GM18909 (cell line): ENCODE data around the gene SEMA5B.
A peak's percentile ranks its signal among the peaks of the same experiment; 100 is the strongest.

Experiments used
- ATAC-seq: cut with Tn5 transposase; IDR thresholded peaks from one replicate; pipeline ENCODE4 v1.9.1; 2021; ENCODE audit warnings: mild to moderate bottlenecking; ENCODE audit not compliant: unreplicated experiment, poor library complexity

SEMA5B gene

DNA sequence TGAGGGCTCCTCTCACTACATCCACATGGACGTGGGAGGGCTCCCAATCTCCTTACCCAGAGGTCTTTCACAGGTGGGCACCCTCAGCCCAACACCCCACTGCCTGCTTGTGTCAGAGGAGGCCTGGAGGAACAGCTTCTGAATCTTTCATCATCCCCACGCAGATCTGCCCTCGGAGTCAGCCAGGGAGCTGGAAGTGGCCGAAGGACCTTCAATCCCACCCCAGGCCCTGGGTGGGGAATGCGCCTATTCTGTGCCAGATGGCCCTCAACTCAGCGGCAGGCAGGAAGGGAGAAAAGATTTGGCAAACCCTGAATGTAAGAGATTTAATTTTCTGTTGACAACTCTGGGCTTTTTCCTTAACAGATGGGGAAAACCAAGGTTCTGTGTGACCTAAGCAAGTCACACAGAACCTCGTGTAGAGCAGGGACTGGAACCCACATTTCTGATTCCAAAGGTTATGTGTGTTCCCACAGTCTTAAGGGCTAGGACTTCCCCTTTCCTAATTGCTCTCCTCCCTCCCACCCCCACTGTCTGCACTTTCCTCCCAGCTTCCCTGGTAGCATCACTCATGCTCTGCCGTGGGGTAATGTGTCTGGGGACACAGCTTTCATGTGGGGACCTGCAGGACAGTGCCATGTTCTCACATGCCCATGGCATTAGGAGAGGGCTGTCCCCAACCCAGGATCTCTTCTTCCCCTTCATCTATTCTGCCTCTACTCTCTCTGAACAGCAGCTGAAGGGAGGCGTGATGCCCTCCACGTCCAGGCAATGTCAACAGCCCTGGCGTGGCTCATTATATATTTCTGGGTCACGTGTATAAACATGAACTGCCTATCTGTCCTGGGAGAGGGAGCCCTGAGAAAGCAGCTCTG lies 98.1 kb downstream of the SEMA5B start:
- ATAC-seq = no peak

- ATAC-seq = no peak
Observed at GRCh38 chr3:122928396-122929187, 99.0 kb downstream of the SEMA5B start.

- no peak for ATAC-seq
Observed at GRCh38 chr3:122927726-122928125, 99.8 kb downstream of the SEMA5B start.

DNA sequence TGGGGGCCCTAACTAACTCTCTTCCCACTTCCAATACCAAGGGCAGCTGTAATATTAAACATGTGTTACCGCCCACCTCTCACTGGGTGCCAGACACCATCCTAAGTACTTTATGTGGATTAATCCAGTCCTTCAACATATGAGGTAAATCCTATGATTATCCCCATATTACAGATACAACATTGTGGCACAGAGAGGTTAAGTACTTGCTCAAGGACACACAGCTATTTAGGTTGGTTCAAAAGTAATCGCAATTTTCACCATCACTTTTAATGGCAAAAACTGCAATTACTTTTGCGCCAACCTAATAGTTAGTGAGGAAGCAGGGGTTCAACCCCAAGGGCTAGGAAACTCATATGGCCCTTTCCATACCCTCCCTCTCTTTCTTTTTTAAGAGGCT lies 100.8 kb downstream of the SEMA5B start:
- no peak for ATAC-seq

DNA sequence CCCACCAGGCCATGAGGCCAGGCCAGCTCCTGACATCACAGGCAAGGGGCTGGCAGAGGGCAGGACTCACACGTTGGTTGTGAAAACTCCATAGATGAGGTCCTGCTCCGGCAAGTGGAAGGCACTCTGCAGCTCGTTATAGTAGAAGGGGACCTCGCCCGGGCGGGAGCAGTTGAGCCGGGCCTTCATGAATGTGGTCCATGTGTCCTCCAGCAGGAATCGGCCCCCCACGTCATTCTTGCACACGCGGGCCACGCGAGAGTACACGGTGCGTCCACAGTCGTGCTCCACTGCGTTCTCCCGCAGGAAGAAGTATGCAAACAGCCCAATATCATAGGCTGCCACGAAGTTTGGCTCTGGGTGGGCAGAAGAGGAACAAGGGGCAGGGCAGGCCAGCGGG lies 101.2 kb downstream of the SEMA5B start:
- no peak for ATAC-seq

GRCh38 chr3:122925756-122926155 lies 101.8 kb downstream of the SEMA5B start:
- ATAC-seq = no peak

GRCh38 chr3:122924056-122924455 lies 103.5 kb downstream of the SEMA5B start:
- ATAC-seq = no peak

GRCh38 chr3:122923611-122924010 lies 104.0 kb downstream of the SEMA5B start:
- no peak for ATAC-seq

GRCh38 chr3:122921791-122922651 lies 105.5 kb downstream of the SEMA5B start:
- ATAC-seq = peak; percentile 60

DNA sequence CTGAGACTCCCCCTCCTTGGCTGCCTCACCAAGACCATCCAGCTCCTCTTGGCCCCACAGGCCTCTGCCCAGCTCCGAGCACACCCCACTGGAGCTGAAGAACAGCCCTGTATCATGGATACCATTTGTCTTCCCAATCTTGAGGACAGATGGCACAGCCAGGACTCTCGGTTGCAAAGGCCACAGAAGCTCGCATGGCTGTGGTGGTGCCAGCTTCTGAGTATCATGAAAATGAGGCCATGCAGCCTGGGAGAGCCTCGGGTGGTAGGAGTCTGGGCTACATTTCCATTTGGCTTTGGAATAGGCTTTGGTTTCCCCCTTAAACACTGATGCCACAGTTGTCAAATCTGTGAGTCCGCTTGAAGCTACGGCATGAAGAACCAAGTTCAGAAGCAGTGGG lies 106.6 kb downstream of the SEMA5B start:
- ATAC-seq = no peak

GRCh38 chr3:122919291-122919610 lies 108.3 kb downstream of the SEMA5B start:
- no peak for ATAC-seq

DNA sequence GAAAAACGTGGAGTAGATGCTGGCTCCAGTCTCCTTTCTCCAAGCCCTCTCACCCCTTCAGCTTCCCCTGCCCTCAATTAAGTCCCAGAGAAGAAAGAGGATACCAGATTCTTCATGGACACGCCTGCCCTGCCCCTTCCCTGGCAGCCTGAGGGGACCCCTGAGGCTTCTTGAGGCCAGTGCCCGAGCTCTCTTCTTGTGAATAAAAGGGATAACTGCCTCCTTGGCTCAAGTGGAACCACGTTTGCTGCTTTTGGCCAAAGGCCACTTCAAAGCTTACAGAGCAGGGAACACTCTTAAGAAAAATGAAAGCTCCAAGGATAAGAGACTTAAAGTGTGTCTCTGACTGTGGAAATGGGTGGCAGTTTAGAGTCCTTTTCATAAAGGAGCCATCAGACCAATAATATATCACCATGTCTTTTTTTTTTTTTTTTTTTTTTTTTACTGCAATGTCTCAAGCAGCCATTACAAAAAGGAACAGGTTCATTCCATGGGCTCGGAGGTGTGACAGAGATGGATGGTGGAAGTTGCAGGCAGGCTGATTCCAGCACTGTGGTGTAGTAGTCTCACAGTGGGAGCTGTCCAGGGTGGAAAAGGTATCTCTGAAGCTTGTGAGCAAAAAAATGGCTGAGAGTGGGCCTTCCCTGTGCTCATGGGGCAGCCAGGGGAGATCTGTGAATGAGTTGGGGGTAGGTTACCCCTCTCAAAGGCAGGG lies 108.8 kb downstream of the SEMA5B start:
- ATAC-seq = no peak

GRCh38 chr3:122917412-122917811 lies 110.2 kb downstream of the SEMA5B start:
- ATAC-seq = no peak

GRCh38 chr3:122916580-122916979 lies 111.0 kb downstream of the SEMA5B start:
- ATAC-seq = peak; percentile 53

DNA sequence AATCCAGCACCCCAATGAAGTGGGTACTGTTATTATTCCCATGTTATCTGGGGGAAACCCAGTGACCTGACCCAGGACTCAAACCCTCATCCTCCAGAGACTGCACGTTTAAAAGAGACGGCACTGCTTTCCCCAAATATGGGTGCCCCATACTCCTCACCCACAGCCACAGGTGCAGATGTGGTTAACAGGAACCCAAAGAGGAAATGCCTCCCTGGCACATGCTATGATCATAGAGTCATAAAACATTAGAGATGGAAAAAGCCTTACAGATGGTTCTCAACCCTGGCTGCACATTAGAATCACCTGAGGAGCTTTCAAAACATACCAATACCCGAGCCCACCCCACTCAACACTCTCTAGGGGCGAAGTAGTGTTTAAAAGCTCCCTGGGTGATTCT lies 111.5 kb downstream of the SEMA5B start:
- no peak for ATAC-seq

DNA sequence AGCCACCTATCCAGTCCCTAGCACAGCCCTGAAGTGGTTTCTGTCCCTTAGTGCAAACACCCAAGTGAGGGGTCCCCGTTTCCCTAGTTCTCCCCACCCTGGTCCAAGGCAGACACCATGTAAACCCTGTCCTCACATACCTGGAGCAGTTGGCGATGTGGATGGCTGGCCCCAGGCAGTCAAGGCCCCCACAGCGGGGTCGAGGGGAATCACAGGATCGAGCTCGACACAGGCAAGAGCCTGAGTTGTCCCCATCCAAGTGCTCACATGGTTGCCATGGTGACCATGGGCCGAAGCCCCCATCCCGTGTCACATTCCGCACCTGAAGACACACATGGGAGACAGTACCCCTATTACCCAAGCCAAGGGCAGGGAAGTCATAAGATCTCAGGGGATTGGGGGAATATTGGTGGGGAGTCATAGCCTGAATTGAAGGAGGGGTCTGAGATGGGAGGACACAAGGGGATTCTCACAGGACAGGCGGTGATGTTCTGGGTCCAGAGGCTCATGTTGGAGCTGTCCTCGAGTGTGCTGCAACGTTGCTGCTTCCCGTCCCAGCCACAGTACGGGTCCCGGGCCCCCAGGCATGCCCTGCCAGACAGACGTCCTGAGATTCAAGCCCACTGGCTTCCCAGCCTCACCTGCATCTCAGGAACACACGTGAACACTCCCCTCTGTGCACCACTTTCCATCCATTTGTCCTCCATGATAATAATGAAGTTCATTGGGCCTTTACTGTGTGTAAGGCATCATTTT lies 112.1 kb downstream of the SEMA5B start:
- ATAC-seq = no peak

GRCh38 chr3:122913539-122914100 lies 113.9 kb downstream of the SEMA5B start:
- ATAC-seq = no peak

DNA sequence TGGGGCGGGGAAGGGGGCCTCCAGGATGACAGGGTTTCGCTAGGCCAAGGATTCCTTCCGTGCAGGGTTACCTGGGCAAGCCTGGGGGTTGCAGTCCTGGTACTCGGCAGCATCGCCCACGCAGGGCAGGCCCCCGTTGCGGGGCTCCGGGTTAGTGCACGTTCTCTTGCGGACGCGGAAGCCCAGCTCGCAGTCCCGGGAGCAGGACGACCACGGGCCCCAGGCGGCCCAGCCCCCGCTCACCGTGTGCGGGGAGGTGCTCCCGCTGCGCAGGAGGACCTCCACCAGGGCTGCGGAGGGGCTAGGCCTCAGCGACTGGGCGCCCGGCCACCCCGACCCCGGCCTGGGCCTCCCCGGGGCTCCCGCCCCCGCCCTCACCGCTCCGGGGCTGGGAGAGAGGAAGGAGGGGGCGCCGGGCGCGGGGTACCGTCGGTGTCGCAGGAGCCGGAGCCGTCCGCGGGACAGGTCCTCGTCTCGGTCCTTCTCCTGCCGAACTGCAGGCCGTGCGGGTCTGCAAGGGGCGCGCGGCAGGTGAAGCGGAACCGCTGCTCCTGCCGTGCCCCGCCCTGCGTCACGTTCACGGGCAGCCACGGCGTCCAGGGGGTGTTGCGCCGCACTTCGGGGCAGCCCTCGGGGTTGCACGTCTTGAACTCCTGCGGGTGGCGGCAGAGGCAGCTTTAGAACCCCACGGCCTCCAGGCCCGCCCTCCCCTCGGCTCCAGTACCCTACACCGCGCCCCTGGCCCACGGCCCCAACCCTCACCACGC lies 114.6 kb downstream of the SEMA5B start:
- ATAC-seq = no peak
